ENCODE results near the gene TPSG1. TPM values are rescaled to one million over a fixed set of nuclear protein-coding genes. Genes with fewer than 3 reads are reported as not detected.
"Not testable (repeated sequence)": the region's sequence is repeated elsewhere in the genome, so short reads cannot be mapped to it uniquely, and the experiment has no call there.

Gene TPSG1
- total RNA-seq, 1 donor from 2014 or later, result 1.7 TPM

GRCh38 chr16:1215574-1216295 lies 9.3 kb downstream of the TPSG1 start:
- no peak for DNase-seq (ENCODE audit: low spot score)

GRCh38 chr16:1214719-1215118 lies 10.3 kb downstream of the TPSG1 start:
- no peak for DNase-seq (ENCODE audit: low spot score)

GRCh38 chr16:1213796-1214372 lies 11.2 kb downstream of the TPSG1 start:
- no peak for DNase-seq (ENCODE audit: low spot score)

- no peak for DNase-seq (ENCODE audit: low spot score)
Measured at GRCh38 chr16:1213231-1213630, 11.8 kb downstream of the TPSG1 start.

GRCh38 chr16:1212616-1213194 lies 12.4 kb downstream of the TPSG1 start:
- DNase-seq (ENCODE audit: low spot score), result no peak

GRCh38 chr16:1211451-1212268 lies 13.4 kb downstream of the TPSG1 start:
- no peak for DNase-seq (ENCODE audit: low spot score)

- DNase-seq (ENCODE audit: low spot score), result no peak
Measured at GRCh38 chr16:1210461-1210860, 14.6 kb downstream of the TPSG1 start.

GRCh38 chr16:1209081-1209480 lies 16.0 kb downstream of the TPSG1 start:
- DNase-seq (ENCODE audit: low spot score), result no peak

GRCh38 chr16:1208239-1208830 lies 16.7 kb downstream of the TPSG1 start:
- no peak for DNase-seq (ENCODE audit: low spot score)

GRCh38 chr16:1206786-1207185 lies 18.3 kb downstream of the TPSG1 start:
- DNase-seq (ENCODE audit: low spot score), result no peak

- no peak for DNase-seq (ENCODE audit: low spot score)
Measured at GRCh38 chr16:1206326-1206725, 18.7 kb downstream of the TPSG1 start.

- no peak for DNase-seq (ENCODE audit: low spot score)
Measured at GRCh38 chr16:1204933-1205332, 20.1 kb downstream of the TPSG1 start.

GRCh38 chr16:1202274-1202673 lies 22.8 kb downstream of the TPSG1 start:
- DNase-seq (ENCODE audit: low spot score), result no peak

GRCh38 chr16:1201444-1201843 lies 23.6 kb downstream of the TPSG1 start:
- no peak for DNase-seq (ENCODE audit: low spot score)

- DNase-seq (ENCODE audit: low spot score), result no peak
Measured at GRCh38 chr16:1200014-1200627, 24.9 kb downstream of the TPSG1 start.

- no peak for DNase-seq (ENCODE audit: low spot score)
Measured at GRCh38 chr16:1199347-1200013, 25.6 kb downstream of the TPSG1 start.

- DNase-seq (ENCODE audit: low spot score), result not testable (repeated sequence)
Measured at GRCh38 chr16:1198671-1199346, 26.3 kb downstream of the TPSG1 start.

- DNase-seq (ENCODE audit: low spot score), result no peak
Measured at GRCh38 chr16:1198194-1198593, 26.9 kb downstream of the TPSG1 start.

GRCh38 chr16:1197237-1197866 lies 27.7 kb downstream of the TPSG1 start:
- no peak for DNase-seq (ENCODE audit: low spot score)

- DNase-seq (ENCODE audit: low spot score), result no peak
Measured at GRCh38 chr16:1196494-1196893, 28.6 kb downstream of the TPSG1 start.
